ENCODE measurements around the gene CPT1B. TPM values are rescaled to one million over a fixed set of nuclear protein-coding genes. Genes with fewer than 3 reads are reported as not detected.

The CPT1B gene
- polyA plus RNA-seq, 3 donors = 0.18 to 66.9 TPM; not detected in 1

GRCh38 chr22:50524676-50525103, 53.5 kb downstream of the CPT1B start:
- peak overlapping the region; percentile 73 to 78 for H3K4me3 Mint-ChIP-seq
- Histone ChIP-seq H3K36me3 (replicated peaks in 1 of 2; ENCODE audit: control insufficient read depth in 1 of 2, insufficient read depth in 2 of 2, low read length in 2 of 2) (peaks cover 46 to 58% of the 10 kb centered on the region in 2 donors), H4K20me1 (ENCODE audit: insufficient read depth, low read length) (peaks cover 86% of the 10 kb centered on the region), H3K9me3 (replicated peaks in 1 of 2; ENCODE audit: control insufficient read depth in 1 of 2, insufficient read depth in 1 of 2, low read length in 2 of 2) (no peaks in the 10 kb centered on the region), H3K79me2 (ENCODE audit: insufficient read depth, low read length) (peaks cover 52% of the 10 kb centered on the region), H3K4me3 (replicated peaks in 1 of 3; ENCODE audit: low read depth in 2 of 3, low read length in 3 of 3) (peak overlapping the region; percentile 47 to 99 (median 72)), H3K9ac (ENCODE audit: insufficient read depth, low read length, poor library complexity, severe bottlenecking) (peak overlapping the region; percentile 100), H3K27me3 (ENCODE audit: control insufficient read depth in 2 of 2, insufficient read depth in 2 of 2, low read length in 2 of 2) (no peaks in the 10 kb centered on the region), H2AFZ (ENCODE audit: insufficient read depth, low read depth, low read length, poor library complexity, severe bottlenecking) (no peak overlapping the region), H3K4me2 (replicated peaks; ENCODE audit: extremely low read depth, low read length, poor library complexity, severe bottlenecking) (peak overlapping the region; percentile 95), H3K4me1 (ENCODE audit: control insufficient read depth in 1 of 2, insufficient read depth in 2 of 2, low read length in 2 of 2) (peaks cover 39 to 60% of the 10 kb centered on the region in 2 donors), H3K27ac (ENCODE audit: low read depth in 1 of 2, low read length in 2 of 2) (peak overlapping the region; percentile 60 to 100)
- peaks cover 37 to 69% of the 10 kb centered on the region in 2 donors for H3K36me3 Mint-ChIP-seq
- 7% methylated on average over 19 of the region's 19 CpGs for WGBS (ENCODE audit: insufficient coverage)
- intact Hi-C loops (cut with micrococcal nuclease) = loop anchor here (5.0 kb wide), 3 partner anchors 38 to 98 kb away; partner anchors contain the start of genes CHKB (in 2 of the 2) and SYCE3 (in 1 of the 2)
- peaks cover 30% of the 10 kb centered on the region for H3K4me1 Mint-ChIP-seq
- no peaks in the 10 kb centered on the region for H3K27me3 Mint-ChIP-seq (ENCODE audit: low read depth in 3 of 3)
- DNase-seq = peak in 1 of 3 donors; percentile 9
- TF ChIP-seq, protein P1, sequence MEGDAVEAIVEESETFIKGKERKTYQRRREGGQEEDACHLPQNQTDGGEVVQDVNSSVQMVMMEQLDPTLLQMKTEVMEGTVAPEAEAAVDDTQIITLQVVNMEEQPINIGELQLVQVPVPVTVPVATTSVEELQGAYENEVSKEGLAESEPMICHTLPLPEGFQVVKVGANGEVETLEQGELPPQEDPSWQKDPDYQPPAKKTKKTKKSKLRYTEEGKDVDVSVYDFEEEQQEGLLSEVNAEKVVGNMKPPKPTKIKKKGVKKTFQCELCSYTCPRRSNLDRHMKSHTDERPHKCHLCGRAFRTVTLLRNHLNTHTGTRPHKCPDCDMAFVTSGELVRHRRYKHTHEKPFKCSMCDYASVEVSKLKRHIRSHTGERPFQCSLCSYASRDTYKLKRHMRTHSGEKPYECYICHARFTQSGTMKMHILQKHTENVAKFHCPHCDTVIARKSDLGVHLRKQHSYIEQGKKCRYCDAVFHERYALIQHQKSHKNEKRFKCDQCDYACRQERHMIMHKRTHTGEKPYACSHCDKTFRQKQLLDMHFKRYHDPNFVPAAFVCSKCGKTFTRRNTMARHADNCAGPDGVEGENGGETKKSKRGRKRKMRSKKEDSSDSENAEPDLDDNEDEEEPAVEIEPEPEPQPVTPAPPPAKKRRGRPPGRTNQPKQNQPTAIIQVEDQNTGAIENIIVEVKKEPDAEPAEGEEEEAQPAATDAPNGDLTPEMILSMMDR (IDR thresholded peaks at IDR 0.05) = no peak
- H3K9me3 Mint-ChIP-seq = no peaks in the 10 kb centered on the region
- H3K27ac Mint-ChIP-seq = peak overlapping the region; percentile 46 to 86 (median 76)

DNA sequence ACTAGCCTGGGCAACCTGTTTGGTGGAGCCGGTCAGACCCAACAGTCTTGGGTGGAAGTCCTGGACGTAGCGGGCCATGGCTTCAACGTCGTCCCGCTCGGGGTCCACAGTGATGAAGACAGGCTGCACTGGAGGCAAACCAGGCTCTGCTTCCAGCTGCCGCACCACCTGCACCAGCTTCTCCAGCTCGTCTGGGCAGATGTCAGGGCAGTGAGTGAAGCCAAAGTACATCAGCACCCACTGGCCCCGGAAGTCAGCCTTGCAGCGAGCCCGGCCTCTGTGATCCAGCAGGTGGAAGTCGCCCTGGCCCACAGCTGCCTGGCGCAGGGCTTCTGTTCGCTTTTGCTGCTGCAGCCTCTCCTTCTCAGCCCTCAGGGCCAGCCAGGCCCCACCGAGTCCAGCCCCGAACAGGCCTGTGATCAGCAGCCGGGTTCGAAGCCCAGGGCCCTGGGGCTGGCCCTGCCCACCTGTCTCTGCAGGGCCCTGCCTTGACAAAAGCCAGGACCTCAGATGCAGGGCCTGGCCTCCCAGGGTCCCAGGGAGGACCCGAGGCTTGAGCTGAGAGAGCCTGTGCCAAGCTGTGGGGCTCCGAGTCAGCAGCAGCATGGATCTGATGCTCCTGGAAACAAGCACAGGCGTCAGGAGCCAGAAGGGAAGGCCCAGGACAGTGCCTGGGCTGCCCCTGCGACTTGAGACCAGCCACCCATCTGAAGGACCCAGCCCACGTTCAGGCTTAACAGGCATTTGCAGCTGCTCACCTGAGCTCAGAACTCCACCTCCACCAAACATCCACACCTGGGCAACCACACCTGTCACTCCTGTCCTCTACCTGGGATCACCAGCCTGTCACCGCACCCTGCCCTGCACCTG, 54.2 kb downstream of the CPT1B start:
- H3K36me3 Mint-ChIP-seq = peaks cover 39 to 69% of the 10 kb centered on the region in 2 donors
- Histone ChIP-seq H3K4me3 (replicated peaks in 1 of 3; ENCODE audit: low read depth in 2 of 3, low read length in 3 of 3) (peak overlapping the region in 2 of 3 experiments; percentile 47 to 99), H3K79me2 (ENCODE audit: insufficient read depth, low read length) (peaks cover 45% of the 10 kb centered on the region), H3K27me3 (ENCODE audit: control insufficient read depth in 2 of 2, insufficient read depth in 2 of 2, low read length in 2 of 2) (no peaks in the 10 kb centered on the region), H3K36me3 (replicated peaks in 1 of 2; ENCODE audit: control insufficient read depth in 1 of 2, insufficient read depth in 2 of 2, low read length in 2 of 2) (peaks cover 47 to 60% of the 10 kb centered on the region in 2 donors), H3K4me2 (replicated peaks; ENCODE audit: extremely low read depth, low read length, poor library complexity, severe bottlenecking) (peak overlapping the region; percentile 95), H3K9me3 (replicated peaks in 1 of 2; ENCODE audit: control insufficient read depth in 1 of 2, insufficient read depth in 1 of 2, low read length in 2 of 2) (no peaks in the 10 kb centered on the region), H3K27ac (ENCODE audit: low read depth in 1 of 2, low read length in 2 of 2) (peak overlapping the region; percentile 60 to 100), H4K20me1 (ENCODE audit: insufficient read depth, low read length) (peaks cover 80% of the 10 kb centered on the region), H3K9ac (ENCODE audit: insufficient read depth, low read length, poor library complexity, severe bottlenecking) (peak overlapping the region; percentile 100), H3K4me1 (ENCODE audit: control insufficient read depth in 1 of 2, insufficient read depth in 2 of 2, low read length in 2 of 2) (peaks cover 36 to 53% of the 10 kb centered on the region in 2 donors), H2AFZ (ENCODE audit: insufficient read depth, low read depth, low read length, poor library complexity, severe bottlenecking) (no peak overlapping the region)
- H3K27me3 Mint-ChIP-seq (ENCODE audit: low read depth in 3 of 3) = no peaks in the 10 kb centered on the region
- 94% methylated on average over 25 of the region's 25 CpGs for WGBS (ENCODE audit: insufficient coverage)
- peak overlapping the region in 5 of 7 donors; percentile 46 to 86 (median 76) for H3K27ac Mint-ChIP-seq
- TF ChIP-seq, protein P1 (IDR thresholded peaks at IDR 0.05) = no peak
- peak overlapping the region; percentile 73 to 78 for H3K4me3 Mint-ChIP-seq
- H3K4me1 Mint-ChIP-seq = peaks cover 30% of the 10 kb centered on the region
- peaks cover 0 to 1% (median 0%) of the 10 kb centered on the region in 7 donors for H3K9me3 Mint-ChIP-seq
- intact Hi-C loops (cut with micrococcal nuclease) = no loop called here
- DNase-seq = peak in 1 of 3 donors; percentile 14

Measured in CD14-positive monocyte (primary cell).